Measurements from ENCODE around the gene CDK14. TPM values are rescaled to one million over a fixed set of nuclear protein-coding genes. Genes with fewer than 3 reads are reported as not detected.

The CDK14 gene
- total and polyA plus RNA-seq, 2 of the 8 experiments (the other 6 are each of a cell fraction or from before 2014, with no cell fraction given): 5.5 to 47.3 TPM

DNA sequence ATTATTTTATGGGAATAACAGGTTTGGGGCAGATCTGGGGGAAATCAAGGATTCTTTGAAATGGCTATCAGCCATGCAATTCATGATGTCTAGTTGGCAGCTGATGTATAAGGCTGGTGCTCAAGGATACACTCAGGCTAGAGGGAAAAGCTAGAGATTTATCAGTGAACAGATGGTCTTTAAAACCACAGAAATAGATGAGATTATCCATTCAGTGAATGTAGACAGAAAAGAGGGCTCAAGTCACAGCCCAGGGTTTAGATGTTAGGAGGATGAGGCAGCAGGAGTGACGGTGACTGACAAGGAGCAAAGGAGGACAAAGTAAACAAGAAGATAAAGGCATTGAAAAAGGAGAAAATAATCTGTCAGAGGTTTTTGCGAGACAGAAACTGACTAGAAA lies 238.7 kb downstream of the CDK14 start:
- DNase-seq (ENCODE audit: low read depth in 1 of 2, low spot score in 2 of 2) (no peak), FAIRE-seq (no peak)
- Histone ChIP-seq H2BK15ac (ENCODE audit: low read length) (no peak overlapping the region), H4K91ac (replicated peaks; ENCODE audit: insufficient read length, low read length) (no peak overlapping the region), H3K9ac (replicated peaks in 1 of 4; ENCODE audit: extremely low read depth in 1 of 4, low read depth in 3 of 4, low read length in 3 of 4) (no peak overlapping the region), H3K27ac (ENCODE audit: low read depth, low read length) (no peak overlapping the region), H3K79me1 (ENCODE audit: low read depth, low read length) (no peaks in the 10 kb centered on the region), H3K9me3 (ENCODE audit: insufficient read depth in 2 of 2, low read depth in 1 of 2, low read length in 1 of 2) (peaks cover 6 to 16% of the 10 kb centered on the region in 2 experiments), H3K14ac (ENCODE audit: insufficient read length) (no peak overlapping the region), H3K23ac (ENCODE audit: insufficient read length) (no peak overlapping the region), H3K4me3 (ENCODE audit: extremely low read depth in 1 of 4, insufficient read depth in 2 of 4, low read depth in 3 of 4, low read length in 4 of 4) (no peak overlapping the region), H2BK12ac (ENCODE audit: low read depth, low read length) (no peak overlapping the region), H3K79me2 (ENCODE audit: control insufficient read depth in 1 of 2, insufficient read depth in 2 of 2, low read length in 2 of 2) (no peaks in the 10 kb centered on the region), H3K36me3 (ENCODE audit: control insufficient read depth in 2 of 4, insufficient read depth in 4 of 4, low read length in 3 of 4) (no peaks in the 10 kb centered on the region; a peak in 1 of 8 replicates), H3K4me2 (ENCODE audit: insufficient read depth in 1 of 2, low read depth in 2 of 2, low read length in 2 of 2) (no peak overlapping the region), H3K4ac (replicated peaks; ENCODE audit: insufficient read length, low read depth, low read length) (no peak overlapping the region), H2AFZ (ENCODE audit: low read length) (no peak overlapping the region), H2BK5ac (ENCODE audit: low read depth, low read length) (no peak overlapping the region), H3K23me2 (ENCODE audit: low read depth, low read length) (no peaks in the 10 kb centered on the region), H3K56ac (replicated peaks; ENCODE audit: insufficient read length, low read depth, low read length) (no peak overlapping the region), H2AK5ac (ENCODE audit: low read depth, low read length) (no peak overlapping the region), H4K8ac (ENCODE audit: extremely low read depth, insufficient read depth, low read length) (no peak overlapping the region), H3K27me3 (replicated peaks in 1 of 4; ENCODE audit: control insufficient read depth in 3 of 4, extremely low read depth in 1 of 4, insufficient read depth in 3 of 4, low read length in 3 of 4) (no peaks in the 10 kb centered on the region), H3K4me1 (replicated peaks in 1 of 4; ENCODE audit: control insufficient read depth in 3 of 4, insufficient read depth in 4 of 4, low read length in 3 of 4) (peaks cover 0 to 2% (median 0%) of the 10 kb centered on the region in 4 experiments; a peak in 1 of 7 replicates), H4K5ac (ENCODE audit: insufficient read length, low read depth, low read length) (no peak overlapping the region), H2BK20ac (ENCODE audit: low read length) (no peak overlapping the region), H2BK120ac (replicated peaks; ENCODE audit: low read depth, low read length) (no peak overlapping the region), H3K18ac (ENCODE audit: extremely low read depth, low read length) (no peak overlapping the region), H4K20me1 (replicated peaks in 1 of 2; ENCODE audit: control insufficient read depth in 1 of 2, insufficient read depth in 2 of 2, low read length in 2 of 2) (no peaks in the 10 kb centered on the region)
- WGBS, 2 experiments (ENCODE audit: extremely low coverage in 1 of 2, insufficient coverage in 1 of 2, insufficient read length in 1 of 2, insufficient replicate concordance in 2 of 2, low coverage in 1 of 2, low lambda C conversion rate in 2 of 2, missing lambda C conversion rate in 1 of 2): 84% methylated on average over 2 of the region's 2 CpGs; no CpG with 5 or more reads in 1 of the 2 experiments
- POLR2A ChIA-PET (ENCODE audit: partially characterized antibody): no interaction called here
- CTCF ChIA-PET (ENCODE audit: partially characterized antibody): no interaction called here
- TF ChIP-seq POU5F1 (IDR thresholded peaks at IDR 0.05; ENCODE audit: low read depth, low read length): no peak
- no peak for TF ChIP-seq JUN (IDR thresholded peaks at IDR 0.05; ENCODE audit: low read depth, low read length)
